SK-N-SH treated with all-trans-retinoic acid at 6 μM for 48 hours (cell line): Measurements from ENCODE around the gene ELP1.

Experiments
- BACH2 ChIP-seq: fragments of 250-450 bp; sonication (Bioruptor Pico); IDR thresholded peaks from 2 replicates; pipeline ENCODE4 v1.9.0; 2021; ENCODE audit warnings: mild to moderate bottlenecking, borderline replicate concordance
- ISL1 ChIP-seq: fragments of 250-450 bp; sonication (Bioruptor Pico); IDR thresholded peaks from 2 replicates; pipeline ENCODE4 v2.1.2; 2022; ENCODE audit warnings: mild to moderate bottlenecking, moderate library complexity
- POU6F1 ChIP-seq: fragments of 250-450 bp; sonication (Bioruptor Pico); IDR thresholded peaks from 2 replicates; pipeline ENCODE4 v1.8.0; 2021; ENCODE audit warnings: low read depth, mild to moderate bottlenecking, moderate library complexity, borderline replicate concordance
- PPARA ChIP-seq: fragments of 250-450 bp; sonication (Bioruptor Pico); IDR thresholded peaks from 2 replicates; pipeline ENCODE4 v1.5.0; 2020; ENCODE audit warnings: mild to moderate bottlenecking, borderline replicate concordance
- RARB ChIP-seq: fragments of 250-450 bp; sonication (Bioruptor Pico); IDR thresholded peaks from 2 replicates; pipeline ENCODE4 v1.8.0; 2021; ENCODE audit warnings: mild to moderate bottlenecking, moderate library complexity
- TOX ChIP-seq: fragments of 250-450 bp; sonication (Bioruptor Pico); IDR thresholded peaks from 2 replicates; pipeline ENCODE4 v1.8.0; 2021; ENCODE audit warnings: mild to moderate bottlenecking, moderate library complexity, borderline replicate concordance
- ZFP3 ChIP-seq: fragments of 250-450 bp; sonication (Bioruptor Pico); IDR thresholded peaks from 2 replicates; pipeline ENCODE4 v1.5.0; 2020; ENCODE audit warnings: mild to moderate bottlenecking, moderate library complexity
- ZNF70 ChIP-seq: fragments of 450-650 bp; formaldehyde crosslinking; IDR thresholded peaks from 2 replicates; pipeline ENCODE4 v1.5.0; 2020; ENCODE audit warnings: mild to moderate bottlenecking, moderate library complexity
- ZNF8 ChIP-seq: fragments of 450-650 bp; formaldehyde crosslinking; IDR thresholded peaks from 2 replicates; pipeline ENCODE4 v1.5.0; 2020; ENCODE audit warnings: mild to moderate bottlenecking, moderate library complexity

- no peak for TF ChIP-seq TOX
- no peak for TF ChIP-seq ISL1 (CRISPR knock-in tag)
- TF ChIP-seq PPARA (CRISPR knock-in tag) = no peak
- TF ChIP-seq ZNF8 (CRISPR knock-in tag) = no peak
- TF ChIP-seq BACH2 (CRISPR knock-in tag) = no peak
- no peak for TF ChIP-seq ZNF70 (CRISPR knock-in tag)
- TF ChIP-seq RARB (CRISPR knock-in tag) = no peak
- no peak for TF ChIP-seq POU6F1 (CRISPR knock-in tag)
- TF ChIP-seq ZFP3 = no peak
Measured at GRCh38 chr9:108961151-108961550, 27.2 kb upstream of the ELP1 start.
